BLaER1 (cell line): ENCODE data around the gene GALNT18.

Experiments
- H3K27ac ChIP-seq: shearing (Covaris generic); formaldehyde crosslinking; 2 replicates; pipeline ENCODE4 v1.8.1; 2022
- H3K27me3 ChIP-seq: shearing (Covaris generic); formaldehyde crosslinking; 2 replicates; pipeline ENCODE4 v1.8.1; 2022
- H3K36me3 ChIP-seq: shearing (Covaris generic); formaldehyde crosslinking; 2 replicates; pipeline ENCODE4 v1.8.1; 2022
- H3K4me1 ChIP-seq: shearing (Covaris generic); formaldehyde crosslinking; 2 replicates; pipeline ENCODE4 v1.8.1; 2022
- H3K4me2 ChIP-seq: shearing (Covaris generic); formaldehyde crosslinking; 2 replicates; pipeline ENCODE4 v1.8.1; 2022
- H3K4me3 ChIP-seq: shearing (Covaris generic); formaldehyde crosslinking; 2 replicates; pipeline ENCODE4 v1.8.1; 2022
- H3K9ac ChIP-seq: shearing (Covaris generic); formaldehyde crosslinking; 2 replicates; pipeline ENCODE4 v1.8.1; 2022
- H3K9me3 ChIP-seq: shearing (Covaris generic); formaldehyde crosslinking; 2 replicates; pipeline ENCODE4 v1.8.1; 2022
- H4K20me1 ChIP-seq: shearing (Covaris generic); formaldehyde crosslinking; 2 replicates; pipeline ENCODE4 v1.8.1; 2022
- Cebpa-rat ChIP-seq: shearing (Covaris generic); IDR thresholded peaks from 2 replicates; pipeline ENCODE4 v1.8.1; 2022

Gene GALNT18

GRCh38 chr11:11445441-11446185 lies 176.2 kb downstream of the GALNT18 start:
- no peak for TF ChIP-seq Cebpa-rat
- Histone ChIP-seq H3K27me3 (no peaks in the 10 kb centered on the region), H3K4me1 (no peaks in the 10 kb centered on the region), H4K20me1 (no peaks in the 10 kb centered on the region), H3K27ac (no peak overlapping the region), H3K36me3 (no peaks in the 10 kb centered on the region), H3K9me3 (no peaks in the 10 kb centered on the region), H3K4me3 (no peak overlapping the region), H3K9ac (no peak overlapping the region), H3K4me2 (no peak overlapping the region)

GRCh38 chr11:11444804-11445131 lies 177.0 kb downstream of the GALNT18 start:
- Histone ChIP-seq H3K36me3 (no peaks in the 10 kb centered on the region), H3K4me1 (no peaks in the 10 kb centered on the region), H3K4me2 (no peak overlapping the region), H3K9me3 (no peaks in the 10 kb centered on the region), H3K4me3 (no peak overlapping the region), H4K20me1 (no peaks in the 10 kb centered on the region), H3K27me3 (no peaks in the 10 kb centered on the region), H3K27ac (no peak overlapping the region), H3K9ac (no peak overlapping the region)
- no peak for TF ChIP-seq Cebpa-rat

DNA sequence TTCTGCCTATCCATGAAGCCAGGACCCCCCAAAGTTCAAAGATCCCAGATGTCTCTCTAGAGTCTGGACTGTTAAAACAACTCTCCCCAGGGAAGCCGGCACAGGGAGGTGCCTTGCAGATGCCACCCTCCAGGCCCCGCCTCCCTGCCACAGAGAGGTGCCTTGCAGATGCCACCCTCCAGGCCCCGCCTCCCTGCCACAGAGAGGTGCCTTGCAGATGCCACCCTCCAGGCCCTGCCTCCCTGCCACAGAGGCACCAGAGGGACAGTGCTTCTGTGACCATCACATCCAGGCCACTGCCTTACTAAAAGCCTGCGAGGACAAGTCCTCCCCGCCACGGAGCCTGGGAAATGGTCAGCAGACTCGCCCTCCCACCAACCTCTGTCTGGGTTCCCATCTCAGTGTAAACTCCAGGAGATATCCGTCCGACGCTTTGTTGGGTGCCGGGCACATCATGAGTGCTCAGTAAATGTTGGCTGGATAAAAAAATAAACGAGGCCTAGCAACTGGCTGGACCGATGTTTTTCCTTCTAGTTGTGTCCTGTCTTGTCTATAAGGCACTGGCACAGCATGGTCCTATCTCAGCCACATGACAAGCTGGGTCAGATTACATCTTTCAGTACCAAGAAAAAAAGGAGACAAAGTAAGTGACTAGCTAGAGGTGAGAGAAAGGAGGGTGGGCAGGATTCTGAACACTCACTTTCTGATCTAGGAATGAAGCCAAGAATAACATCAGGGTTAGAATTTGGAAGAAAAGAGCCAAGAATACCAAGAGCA lies 177.6 kb downstream of the GALNT18 start:
- no peak for TF ChIP-seq Cebpa-rat
- no peaks in the 10 kb centered on the region; the same call in 1 of the 2 replicates for H4K20me1 ChIP-seq
- H3K9ac ChIP-seq: no peak overlapping the region
- H3K4me3 ChIP-seq: no peak overlapping the region
- no peaks in the 10 kb centered on the region for H3K4me1 ChIP-seq
- no peaks in the 10 kb centered on the region for H3K27me3 ChIP-seq
- no peaks in the 10 kb centered on the region for H3K36me3 ChIP-seq
- no peak overlapping the region for H3K27ac ChIP-seq
- H3K4me2 ChIP-seq: no peak overlapping the region
- H3K9me3 ChIP-seq: no peaks in the 10 kb centered on the region

- Histone ChIP-seq H3K27ac (no peak overlapping the region), H3K4me3 (no peak overlapping the region), H3K27me3 (no peaks in the 10 kb centered on the region), H3K9me3 (no peaks in the 10 kb centered on the region), H4K20me1 (no peaks in the 10 kb centered on the region; the same call in 1 of the 2 replicates), H3K9ac (no peak overlapping the region), H3K4me2 (no peak overlapping the region), H3K36me3 (no peaks in the 10 kb centered on the region), H3K4me1 (no peaks in the 10 kb centered on the region)
- TF ChIP-seq Cebpa-rat: no peak
Observed at GRCh38 chr11:11442791-11443190, 179.0 kb downstream of the GALNT18 start.

DNA sequence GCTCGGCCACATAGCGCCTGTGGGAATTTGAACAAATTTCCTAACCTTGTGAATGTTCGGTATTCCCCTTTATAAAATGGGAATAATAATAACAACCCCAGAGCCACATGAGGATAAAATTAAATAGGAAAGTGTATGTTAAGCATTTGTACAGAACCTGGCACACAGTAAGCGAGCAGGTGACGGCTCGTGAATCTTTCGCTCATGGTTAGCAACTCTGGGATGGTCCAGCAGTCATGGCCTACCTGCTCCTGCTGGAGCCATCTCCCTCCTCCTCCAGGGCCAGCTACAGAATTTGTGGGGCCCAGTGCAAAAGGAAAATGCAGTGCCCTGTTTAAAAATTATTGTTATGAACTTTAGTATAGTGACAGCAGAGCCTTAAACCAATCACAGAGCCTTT lies 180.3 kb downstream of the GALNT18 start:
- Histone ChIP-seq H3K9me3 (no peaks in the 10 kb centered on the region), H3K36me3 (no peaks in the 10 kb centered on the region), H4K20me1 (peaks cover 5% of the 10 kb centered on the region; the same call in 1 of the 2 replicates), H3K27me3 (no peaks in the 10 kb centered on the region), H3K27ac (no peak overlapping the region), H3K4me3 (no peak overlapping the region), H3K9ac (no peak overlapping the region), H3K4me2 (no peak overlapping the region), H3K4me1 (no peaks in the 10 kb centered on the region)
- no peak for TF ChIP-seq Cebpa-rat

DNA sequence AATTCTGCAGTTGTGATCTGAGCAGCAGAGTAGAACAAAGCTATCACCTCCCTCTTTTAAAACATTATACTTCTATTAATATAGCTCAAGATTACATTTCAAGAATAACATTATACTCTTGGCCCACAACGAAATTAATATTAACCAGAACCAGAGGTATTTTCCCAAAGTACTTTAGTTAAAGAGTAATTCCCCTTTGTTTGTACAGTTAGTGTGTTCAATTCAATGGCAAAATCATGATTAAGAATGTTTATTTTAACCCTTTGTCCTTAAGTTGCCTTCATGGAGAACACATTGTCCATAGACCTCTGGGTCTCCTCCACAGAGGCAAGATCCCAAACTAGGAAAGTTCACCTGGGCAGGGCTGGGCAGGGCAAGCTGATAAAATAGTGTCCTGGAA lies 180.7 kb downstream of the GALNT18 start:
- Histone ChIP-seq H3K36me3 (no peaks in the 10 kb centered on the region), H3K4me3 (no peak overlapping the region), H3K9ac (no peak overlapping the region), H3K4me2 (no peak overlapping the region), H3K27ac (no peak overlapping the region), H4K20me1 (peaks cover 5% of the 10 kb centered on the region; the same call in 1 of the 2 replicates), H3K9me3 (no peaks in the 10 kb centered on the region), H3K27me3 (no peaks in the 10 kb centered on the region), H3K4me1 (no peaks in the 10 kb centered on the region)
- TF ChIP-seq Cebpa-rat: no peak

DNA sequence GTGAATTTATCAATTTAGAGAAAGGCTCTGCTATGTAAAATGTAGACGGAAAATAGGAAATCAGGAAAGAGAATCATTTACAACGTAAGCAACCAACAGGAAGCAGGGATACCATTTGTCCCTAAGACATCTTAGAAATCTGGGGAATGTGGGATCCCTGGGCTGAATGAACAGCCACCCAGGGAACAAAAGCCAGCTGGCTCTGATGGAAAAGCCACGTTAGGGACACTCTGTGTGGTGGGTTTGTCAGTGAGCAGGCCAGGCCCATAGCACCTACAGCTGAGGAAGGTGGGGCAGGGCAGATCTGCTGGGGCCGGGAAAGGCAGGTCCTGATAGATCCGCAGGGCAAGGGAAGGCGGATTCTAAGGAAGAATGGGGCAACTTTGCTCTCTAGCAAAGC lies 181.7 kb downstream of the GALNT18 start:
- Histone ChIP-seq H3K27me3 (peaks cover 5% of the 10 kb centered on the region; the same call in 1 of the 2 replicates), H3K36me3 (no peaks in the 10 kb centered on the region), H3K4me3 (no peak overlapping the region), H3K4me2 (no peak overlapping the region), H3K27ac (no peak overlapping the region), H3K9me3 (no peaks in the 10 kb centered on the region), H3K9ac (no peak overlapping the region), H4K20me1 (peaks cover 5% of the 10 kb centered on the region; the same call in 1 of the 2 replicates), H3K4me1 (no peaks in the 10 kb centered on the region)
- TF ChIP-seq Cebpa-rat: no peak

DNA sequence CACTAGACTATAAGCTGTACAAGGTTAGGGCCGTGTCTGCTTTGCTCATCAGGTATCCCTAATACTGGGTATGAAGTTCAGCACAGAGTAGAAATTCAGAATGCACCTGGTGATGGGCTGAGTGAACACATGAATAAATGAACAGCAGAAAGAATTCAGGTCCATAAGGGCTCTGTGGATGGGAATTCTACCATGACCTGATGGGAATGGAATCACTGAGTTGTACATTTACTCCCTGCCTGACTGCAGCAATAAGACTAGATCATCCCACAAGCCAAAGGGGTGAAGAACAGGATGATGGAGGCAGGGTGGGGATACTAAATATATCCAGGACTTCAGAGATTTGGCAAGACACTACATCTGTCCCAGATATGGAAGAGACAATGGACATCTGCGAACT lies 182.2 kb downstream of the GALNT18 start:
- Histone ChIP-seq H4K20me1 (peaks cover 5% of the 10 kb centered on the region; the same call in 1 of the 2 replicates), H3K9ac (no peak overlapping the region), H3K4me1 (no peaks in the 10 kb centered on the region), H3K9me3 (no peaks in the 10 kb centered on the region), H3K36me3 (no peaks in the 10 kb centered on the region), H3K27me3 (peaks cover 5% of the 10 kb centered on the region; the same call in 1 of the 2 replicates), H3K4me2 (no peak overlapping the region), H3K4me3 (no peak overlapping the region), H3K27ac (no peak overlapping the region)
- no peak for TF ChIP-seq Cebpa-rat

DNA sequence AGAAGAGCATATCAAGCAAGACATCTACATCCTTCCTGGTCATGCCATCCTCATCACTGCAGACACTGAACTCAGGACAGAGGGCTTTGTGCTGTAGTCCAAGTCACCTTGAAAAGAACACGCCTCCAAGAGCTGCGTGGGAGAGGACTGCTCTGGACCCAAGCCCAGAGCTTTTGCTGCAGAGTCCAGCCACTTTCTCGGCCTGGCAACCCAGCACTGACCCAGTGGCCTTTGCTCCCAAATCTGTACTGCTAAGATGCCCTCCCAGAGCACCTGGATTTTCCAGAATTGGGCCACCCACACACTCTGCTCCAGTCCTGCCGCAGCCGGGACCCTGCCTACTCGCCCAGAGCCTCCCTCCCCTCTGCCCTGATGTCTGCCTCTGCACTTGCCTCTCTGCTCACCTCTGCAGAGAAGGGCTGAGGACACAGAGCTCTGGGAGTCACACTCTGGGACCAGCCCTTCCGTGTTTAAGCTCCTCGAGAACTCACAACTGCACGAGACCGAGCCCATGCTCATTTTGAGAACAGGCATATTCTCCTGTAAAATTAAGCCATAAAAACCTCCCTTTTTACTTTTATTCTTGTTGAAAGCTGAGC lies 185.0 kb downstream of the GALNT18 start:
- no peaks in the 10 kb centered on the region for H3K4me1 ChIP-seq
- no peak overlapping the region for H3K4me2 ChIP-seq
- TF ChIP-seq Cebpa-rat: no peak
- H3K27ac ChIP-seq: no peak overlapping the region
- H3K9ac ChIP-seq: no peak overlapping the region
- H3K27me3 ChIP-seq: peaks cover 5% of the 10 kb centered on the region; the same call in 1 of the 2 replicates
- H3K36me3 ChIP-seq: no peaks in the 10 kb centered on the region
- no peak overlapping the region for H3K4me3 ChIP-seq
- H3K9me3 ChIP-seq: no peaks in the 10 kb centered on the region
- H4K20me1 ChIP-seq: peaks cover 9% of the 10 kb centered on the region; the same call in 1 of the 2 replicates

DNA sequence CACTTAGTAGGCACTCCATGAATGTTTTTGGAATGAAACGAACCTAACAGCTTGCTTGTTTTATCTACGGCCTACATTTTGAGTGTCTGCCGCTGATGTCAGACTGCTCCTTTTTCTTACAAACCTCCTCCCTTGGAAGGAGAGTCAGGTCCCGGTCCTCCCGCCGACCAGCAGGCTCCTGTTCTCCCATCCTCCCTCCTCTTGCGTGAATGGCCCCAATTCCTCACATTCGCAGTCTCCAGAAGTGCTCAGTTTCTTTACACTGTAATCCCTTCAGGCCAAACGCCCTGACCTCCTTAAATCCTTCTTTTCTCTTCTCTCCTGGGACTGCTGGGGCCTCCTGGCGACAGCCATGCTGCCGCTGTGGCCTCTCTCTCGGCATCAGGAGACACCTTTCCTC lies 186.2 kb downstream of the GALNT18 start:
- TF ChIP-seq Cebpa-rat: no peak

More for the DNA sequence above, 186.2 kb downstream of the GALNT18 start:
- no peaks in the 10 kb centered on the region for H3K36me3 ChIP-seq
- no peak overlapping the region for H3K9ac ChIP-seq
- no peaks in the 10 kb centered on the region for H3K9me3 ChIP-seq
- H3K4me2 ChIP-seq: no peak overlapping the region
- H3K4me1 ChIP-seq: no peaks in the 10 kb centered on the region
- peaks cover 5% of the 10 kb centered on the region; the same call in 1 of the 2 replicates for H3K27me3 ChIP-seq
- H3K27ac ChIP-seq: no peak overlapping the region
- peaks cover 9% of the 10 kb centered on the region; the same call in 1 of the 2 replicates for H4K20me1 ChIP-seq
- H3K4me3 ChIP-seq: no peak overlapping the region
